CD14-positive monocyte (primary cell): ENCODE results near the gene PCDHGA12. TPM values are rescaled to one million over a fixed set of nuclear protein-coding genes. Genes with fewer than 3 reads are reported as not detected.
"Not testable (repeated sequence)": the region's sequence is repeated elsewhere in the genome, so short reads cannot be mapped to it uniquely, and the experiment has no call there.

ENCODE experiments used
- DNase-seq, 3 donors: peaks; one replicate each; pipeline ENCODE4 v3.0.0-alpha.2; 2011 to 2022
- H2AFZ ChIP-seq: 2 replicates; pipeline ENCODE4 v1.6.0; 2012; ENCODE audit warnings: mild to moderate bottlenecking, low read depth, low read length, inconsistent platforms; ENCODE audit not compliant: insufficient read depth, poor library complexity, severe bottlenecking
- H3K27ac ChIP-seq, 2 donors: 1 replicate in 1 of 2; 2 replicates in 1 of 2; pipeline ENCODE4 v1.5.1; 2012 to 2013; ENCODE audit warnings: low read length in 2 of 2, control low read depth in 1 of 2, inconsistent platforms in 1 of 2, low read depth in 1 of 2, mild to moderate bottlenecking in 1 of 2
- H3K27me3 ChIP-seq, 2 donors: one replicate each; pipeline versions ENCODE4 v1.6.0 to v1.6.1; 2011 to 2013; ENCODE audit warnings: low read length in 2 of 2; ENCODE audit not compliant: control insufficient read depth in 2 of 2, insufficient read depth in 2 of 2
- H3K36me3 ChIP-seq, 2 donors: replicated peaks in 1 of 2; 1 replicate in 1 of 2; 2 replicates in 1 of 2; pipeline versions ENCODE4 v1.5.1 to v1.6.1; 2012 to 2013; ENCODE audit warnings: low read length in 2 of 2, control low read depth in 1 of 2, inconsistent platforms in 1 of 2, mild to moderate bottlenecking in 1 of 2; ENCODE audit not compliant: insufficient read depth in 2 of 2, control insufficient read depth in 1 of 2
- H3K4me1 ChIP-seq, 2 donors: 1 replicate in 1 of 2; 2 replicates in 1 of 2; pipeline versions ENCODE4 v1.5.1 to v1.6.1; 2012 to 2013; ENCODE audit warnings: low read length in 2 of 2, control low read depth in 1 of 2, inconsistent platforms in 1 of 2, mild to moderate bottlenecking in 1 of 2, moderate library complexity in 1 of 2; ENCODE audit not compliant: insufficient read depth in 2 of 2, control insufficient read depth in 1 of 2
- H3K4me2 ChIP-seq: replicated peaks from 2 replicates; pipeline ENCODE3; 2012; ENCODE audit warnings: low read length, moderate library complexity, mild to moderate bottlenecking; ENCODE audit not compliant: poor library complexity, severe bottlenecking; ENCODE audit errors: extremely low read depth
- H3K4me3 ChIP-seq, 3 experiments: fragments of 200-600 bp in 1 of 3; sonication (generic) in 1 of 3; replicated peaks in 1 of 3; 1 replicate in 2 of 3; 2 replicates in 1 of 3; pipeline ENCODE4 v1.5.1; 2011 to 2013; ENCODE audit warnings: low read length in 3 of 3, mild to moderate bottlenecking in 3 of 3, control low read depth in 2 of 3, low read depth in 2 of 3, inconsistent platforms in 1 of 3, moderate library complexity in 1 of 3
- H3K79me2 ChIP-seq: 2 replicates; pipeline ENCODE4 v1.6.0; 2012; ENCODE audit warnings: mild to moderate bottlenecking, control low read depth, inconsistent platforms, low read length, moderate library complexity; ENCODE audit not compliant: insufficient read depth
- H3K9ac ChIP-seq: 2 replicates; pipeline ENCODE4 v1.6.0; 2017; ENCODE audit warnings: low read length, mild to moderate bottlenecking; ENCODE audit not compliant: insufficient read depth, poor library complexity, severe bottlenecking
- H3K9me3 ChIP-seq, 2 donors: replicated peaks in 1 of 2; 1 replicate in 1 of 2; 2 replicates in 1 of 2; pipeline versions ENCODE4 v1.5.1 to v1.6.1; 2012 to 2013; ENCODE audit warnings: low read length in 2 of 2, control low read depth in 1 of 2; ENCODE audit not compliant: control insufficient read depth in 1 of 2, insufficient read depth in 1 of 2
- H4K20me1 ChIP-seq: 2 replicates; pipeline ENCODE4 v1.6.0; 2012; ENCODE audit warnings: mild to moderate bottlenecking, low read length, control low read depth, moderate library complexity; ENCODE audit not compliant: insufficient read depth
- H3K27ac Mint-ChIP-seq, 7 donors: one replicate each; pipeline ENCODE4 v1.8.0; 2020; ENCODE audit warnings: mild to moderate bottlenecking in 7 of 7, mixed read lengths in 7 of 7, moderate library complexity in 6 of 7, inconsistent platforms in 2 of 7
- H3K27me3 Mint-ChIP-seq, 3 donors: one replicate each; pipeline ENCODE4 v1.8.0; 2021 to 2022; ENCODE audit warnings: low read depth in 3 of 3, mild to moderate bottlenecking in 3 of 3, mixed read lengths in 3 of 3, moderate library complexity in 3 of 3, inconsistent platforms in 1 of 3
- H3K36me3 Mint-ChIP-seq, 2 donors: one replicate each; pipeline ENCODE4 v1.8.0; 2020; ENCODE audit warnings: mixed read lengths in 2 of 2, inconsistent platforms in 1 of 2, mild to moderate bottlenecking in 1 of 2
- H3K4me1 Mint-ChIP-seq: one replicate; pipeline ENCODE4 v1.8.0; 2020; ENCODE audit warnings: mild to moderate bottlenecking, mixed read lengths
- H3K4me3 Mint-ChIP-seq, 2 donors: one replicate each; pipeline ENCODE4 v1.8.0; 2020; ENCODE audit warnings: mild to moderate bottlenecking in 2 of 2, mixed read lengths in 2 of 2, moderate library complexity in 1 of 2
- H3K9me3 Mint-ChIP-seq, 7 donors: one replicate each; pipeline ENCODE4 v1.8.0; 2020 to 2022; ENCODE audit warnings: mixed read lengths in 7 of 7, mild to moderate bottlenecking in 6 of 7, moderate library complexity in 6 of 7, inconsistent platforms in 2 of 7
- WGBS: methylation state at CpG from one replicate; pipeline ENCODE4 v1.1.5; 2013; ENCODE audit warnings: missing lambda C conversion rate; ENCODE audit not compliant: insufficient coverage; 5-methylcytosine and 5-hydroxymethylcytosine counted together
- intact Hi-C, 2 donors: fragments of 100-400 bp; cut with micrococcal nuclease; formaldehyde crosslinking; loops; one replicate each; pipeline versions ENCODE4 v1.15.0 to v1.15.1; 2023
- polyA plus RNA-seq, 3 donors: library from polyadenylated mRNA; depleted of rRNA in 1 of 3; unstranded in 2 of 3; stranded (reverse) in 1 of 3; fragments of 300-500 nt in 2 of 3; fragments of >200 nt in 1 of 3; fragmentation: Illumina TruSeq in 2 of 3; gene quantifications; 1 replicate in 2 of 3; 2 replicates in 1 of 3; pipeline ENCODE4 v1.2.3, GENCODE V29; 2012 to 2021
- TF ChIP-seq, protein P1 (sequence below): fragments of 200-600 bp; IDR thresholded peaks from one replicate; pipeline ENCODE4 v1.8.0; 2022; ENCODE audit warnings: antibody characterized with exemption, mild to moderate bottlenecking

The PCDHGA12 gene
- polyA plus RNA-seq, 3 donors = 0.01 TPM; not detected in 2

GRCh38 chr5:141383345-141383744, 47.0 kb upstream of the PCDHGA12 start:
- peaks cover 36 to 80% of the 10 kb centered on the region in 2 donors for H3K27me3 ChIP-seq
- no peak overlapping the region for H3K27ac ChIP-seq
- peak overlapping the region; percentile 64 to 65 for H3K4me3 Mint-ChIP-seq
- no peak overlapping the region for H2AFZ ChIP-seq
- H4K20me1 ChIP-seq = no peaks in the 10 kb centered on the region
- H3K4me1 ChIP-seq = no peaks in the 10 kb centered on the region
- no peaks in the 10 kb centered on the region for H3K79me2 ChIP-seq
- DNase-seq = no peak
- H3K36me3 Mint-ChIP-seq = peaks cover 0 to 6% of the 10 kb centered on the region in 2 donors
- no peaks in the 10 kb centered on the region for H3K36me3 ChIP-seq
- intact Hi-C loops = no loop called here
- H3K4me3 ChIP-seq = peak overlapping the region in 1 of 3 experiments; percentile 48
- no peak overlapping the region for H3K9ac ChIP-seq
- peaks cover 5% of the 10 kb centered on the region for H3K4me1 Mint-ChIP-seq
- H3K9me3 ChIP-seq = peaks cover 30 to 56% of the 10 kb centered on the region in 2 donors
- peaks cover 39 to 65% (median 56%) of the 10 kb centered on the region in 3 donors for H3K27me3 Mint-ChIP-seq
- H3K9me3 Mint-ChIP-seq = peaks cover 25 to 58% (median 50%) of the 10 kb centered on the region in 7 donors
- TF ChIP-seq, protein P1, sequence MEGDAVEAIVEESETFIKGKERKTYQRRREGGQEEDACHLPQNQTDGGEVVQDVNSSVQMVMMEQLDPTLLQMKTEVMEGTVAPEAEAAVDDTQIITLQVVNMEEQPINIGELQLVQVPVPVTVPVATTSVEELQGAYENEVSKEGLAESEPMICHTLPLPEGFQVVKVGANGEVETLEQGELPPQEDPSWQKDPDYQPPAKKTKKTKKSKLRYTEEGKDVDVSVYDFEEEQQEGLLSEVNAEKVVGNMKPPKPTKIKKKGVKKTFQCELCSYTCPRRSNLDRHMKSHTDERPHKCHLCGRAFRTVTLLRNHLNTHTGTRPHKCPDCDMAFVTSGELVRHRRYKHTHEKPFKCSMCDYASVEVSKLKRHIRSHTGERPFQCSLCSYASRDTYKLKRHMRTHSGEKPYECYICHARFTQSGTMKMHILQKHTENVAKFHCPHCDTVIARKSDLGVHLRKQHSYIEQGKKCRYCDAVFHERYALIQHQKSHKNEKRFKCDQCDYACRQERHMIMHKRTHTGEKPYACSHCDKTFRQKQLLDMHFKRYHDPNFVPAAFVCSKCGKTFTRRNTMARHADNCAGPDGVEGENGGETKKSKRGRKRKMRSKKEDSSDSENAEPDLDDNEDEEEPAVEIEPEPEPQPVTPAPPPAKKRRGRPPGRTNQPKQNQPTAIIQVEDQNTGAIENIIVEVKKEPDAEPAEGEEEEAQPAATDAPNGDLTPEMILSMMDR = no peak
- 31% methylated on average over 10 of the region's 21 CpGs for WGBS
- no peak overlapping the region for H3K27ac Mint-ChIP-seq
- H3K4me2 ChIP-seq = no peak overlapping the region

- Mint-ChIP-seq H3K4me1 (peaks cover 6% of the 10 kb centered on the region), H3K27me3 (peaks cover 47 to 78% (median 70%) of the 10 kb centered on the region in 3 donors), H3K4me3 (peak overlapping the region; percentile 16 to 51), H3K36me3 (peaks cover 3 to 9% of the 10 kb centered on the region in 2 donors), H3K27ac (peak overlapping the region in 1 of 7 donors; percentile 16), H3K9me3 (peaks cover 37 to 72% (median 63%) of the 10 kb centered on the region in 7 donors)
- peaks cover 44 to 91% of the 10 kb centered on the region in 2 donors for H3K27me3 ChIP-seq
- H3K36me3 ChIP-seq = no peaks in the 10 kb centered on the region
- 49% methylated on average over 40 of the region's 43 CpGs for WGBS
- H2AFZ ChIP-seq = no peak overlapping the region
- peaks cover 44 to 70% of the 10 kb centered on the region in 2 donors for H3K9me3 ChIP-seq
- H4K20me1 ChIP-seq = no peaks in the 10 kb centered on the region
- TF ChIP-seq, protein P1 = no peak
- intact Hi-C loops = no loop called here
- no peak overlapping the region for H3K9ac ChIP-seq
- H3K79me2 ChIP-seq = no peaks in the 10 kb centered on the region
- DNase-seq = no peak
- H3K4me1 ChIP-seq = no peaks in the 10 kb centered on the region
- H3K27ac ChIP-seq = no peak overlapping the region
- no peak overlapping the region for H3K4me3 ChIP-seq
- no peak overlapping the region for H3K4me2 ChIP-seq
These were observed 45.6 kb upstream of the PCDHGA12 start for GRCh38 chr5:141384471-141385267.

DNA sequence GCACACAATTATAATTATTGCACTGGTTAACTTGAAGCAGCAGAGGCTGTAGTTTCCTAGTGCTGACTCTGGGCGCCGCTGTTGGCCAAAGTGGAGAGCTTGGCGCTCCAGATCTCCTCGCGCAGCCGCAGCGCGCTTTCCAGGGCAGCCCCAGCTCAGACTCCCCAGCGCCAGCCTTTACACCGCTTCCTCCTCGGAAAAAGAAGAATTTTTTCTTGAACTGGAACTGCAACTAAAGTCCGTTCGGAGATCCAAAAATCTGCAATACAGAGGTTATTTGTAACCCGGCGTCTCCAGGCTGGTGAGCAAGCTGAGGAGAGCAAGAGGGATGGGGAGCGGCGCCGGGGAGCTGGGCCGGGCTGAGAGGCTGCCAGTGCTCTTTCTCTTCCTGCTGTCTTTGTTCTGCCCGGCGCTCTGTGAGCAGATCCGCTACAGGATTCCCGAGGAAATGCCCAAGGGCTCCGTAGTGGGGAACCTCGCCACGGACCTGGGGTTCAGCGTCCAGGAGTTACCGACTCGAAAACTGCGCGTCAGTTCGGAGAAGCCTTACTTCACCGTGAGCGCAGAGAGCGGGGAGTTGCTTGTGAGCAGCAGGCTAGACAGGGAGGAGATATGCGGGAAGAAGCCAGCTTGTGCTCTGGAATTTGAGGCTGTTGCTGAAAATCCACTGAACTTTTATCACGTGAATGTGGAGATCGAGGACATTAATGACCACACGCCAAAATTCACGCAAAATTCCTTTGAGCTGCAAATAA, 42.6 kb upstream of the PCDHGA12 start, which contains the start of gene PCDHGB4:
Gene PCDHGB4, plus strand, starts transcription at position 142 of the 755 bp plus-strand sequence. Its CDS starts 187 bp downstream, at position 329.
- H3K9ac ChIP-seq, H3K36me3 ChIP-seq, H3K27ac ChIP-seq, H3K4me2 ChIP-seq, H3K4me1 ChIP-seq, H3K27ac Mint-ChIP-seq, H2AFZ ChIP-seq, DNase-seq, H3K4me1 Mint-ChIP-seq, intact Hi-C loops, H3K79me2 ChIP-seq, H4K20me1 ChIP-seq: not testable (repeated sequence)
- peaks cover 42 to 96% of the 10 kb centered on the region in 2 donors for H3K27me3 ChIP-seq
- 4% methylated on average over 9 of the region's 40 CpGs for WGBS
- Mint-ChIP-seq H3K36me3 (peaks cover 7 to 13% of the 10 kb centered on the region in 2 donors), H3K9me3 (peaks cover 41 to 81% (median 64%) of the 10 kb centered on the region in 7 donors), H3K4me3 (peak within 1 kb of the TSS; percentile 65 to 76), H3K27me3 (peaks cover 45 to 79% (median 77%) of the 10 kb centered on the region in 3 donors)
- H3K9me3 ChIP-seq = peaks cover 49 to 95% of the 10 kb centered on the region in 2 donors
- H3K4me3 ChIP-seq = peak within 1 kb of the TSS in 1 of 3 experiments; percentile 20
